Measurements from ENCODE around the gene KSR2. TPM values are rescaled to one million over a fixed set of nuclear protein-coding genes. Genes with fewer than 3 reads are reported as not detected.

The KSR2 gene
- total RNA-seq, 1 experiment from 2014 or later, result not detected

GRCh38 chr12:117501076-117501869 lies 467.5 kb downstream of the KSR2 start:
- Histone ChIP-seq H3K9me3 (ENCODE audit: low read depth, low read length, poor library complexity, severe bottlenecking) (no peaks in the 10 kb centered on the region), H3K27ac (ENCODE audit: low read depth, low read length, poor library complexity, severe bottlenecking) (no peak overlapping the region), H3K27me3 (replicated peaks; ENCODE audit: insufficient read depth, low read depth, low read length, poor library complexity) (peaks cover 13% of the 10 kb centered on the region), H3K36me3 (ENCODE audit: insufficient read depth, low read length, poor library complexity, severe bottlenecking) (no peaks in the 10 kb centered on the region), H3K4me3 (ENCODE audit: low read depth, low read length, poor library complexity, severe bottlenecking) (no peak overlapping the region), H3K4me1 (ENCODE audit: insufficient read depth, low read length, poor library complexity, severe bottlenecking) (no peaks in the 10 kb centered on the region)
- DNase-seq (ENCODE audit: low spot score), result no peak
- no TSS peak for BruUV-seq (replicated peaks)
- TF ChIP-seq CTCF (conservative IDR thresholded peaks at IDR 0.05; ENCODE audit: low read depth, low read length), result no peak
- TF ChIP-seq EZH2 (IDR thresholded peaks at IDR 0.05; ENCODE audit: borderline replicate concordance, low read depth, low read length, poor library complexity, severe bottlenecking), result no peak
- CTCF ChIA-PET, result interaction anchor here (0.5 kb wide), 1 partner anchor 380 kb away, joined by 3 read pairs; no protein-coding TSS in a partner anchor
- intact Hi-C loops (cut with micrococcal nuclease; ENCODE audit: unreplicated experiment), result no loop called here
- POLR2A ChIA-PET (ENCODE audit: low non-redundant PET), result no interaction called here

GRCh38 chr12:117499759-117500485 lies 468.9 kb downstream of the KSR2 start:
- no TSS peak for BruUV-seq (replicated peaks)
- no peak overlapping the region for H3K27ac ChIP-seq (ENCODE audit: low read depth, low read length, poor library complexity, severe bottlenecking)
- POLR2A ChIA-PET (ENCODE audit: low non-redundant PET), result no interaction called here
- intact Hi-C loops (cut with micrococcal nuclease; ENCODE audit: unreplicated experiment), result no loop called here
- no peak for DNase-seq (ENCODE audit: low spot score)
- H3K4me3 ChIP-seq (ENCODE audit: low read depth, low read length, poor library complexity, severe bottlenecking), result no peak overlapping the region
- TF ChIP-seq CTCF (conservative IDR thresholded peaks at IDR 0.05; ENCODE audit: low read depth, low read length) (no peak), EZH2 (IDR thresholded peaks at IDR 0.05; ENCODE audit: borderline replicate concordance, low read depth, low read length, poor library complexity, severe bottlenecking) (no peak)
- H3K9me3 ChIP-seq (ENCODE audit: low read depth, low read length, poor library complexity, severe bottlenecking), result no peaks in the 10 kb centered on the region
- H3K4me1 ChIP-seq (ENCODE audit: insufficient read depth, low read length, poor library complexity, severe bottlenecking), result no peaks in the 10 kb centered on the region
- H3K36me3 ChIP-seq (ENCODE audit: insufficient read depth, low read length, poor library complexity, severe bottlenecking), result no peaks in the 10 kb centered on the region
- CTCF ChIA-PET, result no interaction called here
- H3K27me3 ChIP-seq (replicated peaks; ENCODE audit: insufficient read depth, low read depth, low read length, poor library complexity), result peaks cover 13% of the 10 kb centered on the region

GRCh38 chr12:117498880-117499279 lies 469.9 kb downstream of the KSR2 start:
- Histone ChIP-seq H3K36me3 (ENCODE audit: insufficient read depth, low read length, poor library complexity, severe bottlenecking) (no peaks in the 10 kb centered on the region), H3K9me3 (ENCODE audit: low read depth, low read length, poor library complexity, severe bottlenecking) (no peaks in the 10 kb centered on the region), H3K4me1 (ENCODE audit: insufficient read depth, low read length, poor library complexity, severe bottlenecking) (no peaks in the 10 kb centered on the region), H3K4me3 (ENCODE audit: low read depth, low read length, poor library complexity, severe bottlenecking) (no peak overlapping the region), H3K27me3 (replicated peaks; ENCODE audit: insufficient read depth, low read depth, low read length, poor library complexity) (peaks cover 13% of the 10 kb centered on the region), H3K27ac (ENCODE audit: low read depth, low read length, poor library complexity, severe bottlenecking) (no peak overlapping the region)
- ChIA-PET POLR2A (ENCODE audit: low non-redundant PET) (no interaction called here), CTCF (no interaction called here)
- no TSS peak for BruUV-seq (replicated peaks)
- DNase-seq (ENCODE audit: low spot score), result no peak
- intact Hi-C loops (cut with micrococcal nuclease; ENCODE audit: unreplicated experiment), result no loop called here
- TF ChIP-seq CTCF (conservative IDR thresholded peaks at IDR 0.05; ENCODE audit: low read depth, low read length), result no peak
- no peak for TF ChIP-seq EZH2 (IDR thresholded peaks at IDR 0.05; ENCODE audit: borderline replicate concordance, low read depth, low read length, poor library complexity, severe bottlenecking)

All from A673 (cell line).